ENCODE measurements around the gene PRKCH.

GRCh38 chr14:61471297-61472005, 150.1 kb downstream of the PRKCH start:
- TF ChIP-seq CTCF (IDR thresholded peaks at IDR 0.05) (no peak), POLR2A (IDR thresholded peaks at IDR 0.05) (no peak)

All from body of pancreas (tissue), 4 donors.